Kidney glomerular epithelial cell (primary cell): ENCODE results near the gene PHAX.
"Not testable (repeated sequence)": the region's sequence is repeated elsewhere in the genome, so short reads cannot be mapped to it uniquely, and the experiment has no call there.

ENCODE experiments used
- DNase-seq: peaks from one replicate; lab custom pipeline; 2025; lab: John Stamatoyannopoulos, UW

PHAX gene

DNA sequence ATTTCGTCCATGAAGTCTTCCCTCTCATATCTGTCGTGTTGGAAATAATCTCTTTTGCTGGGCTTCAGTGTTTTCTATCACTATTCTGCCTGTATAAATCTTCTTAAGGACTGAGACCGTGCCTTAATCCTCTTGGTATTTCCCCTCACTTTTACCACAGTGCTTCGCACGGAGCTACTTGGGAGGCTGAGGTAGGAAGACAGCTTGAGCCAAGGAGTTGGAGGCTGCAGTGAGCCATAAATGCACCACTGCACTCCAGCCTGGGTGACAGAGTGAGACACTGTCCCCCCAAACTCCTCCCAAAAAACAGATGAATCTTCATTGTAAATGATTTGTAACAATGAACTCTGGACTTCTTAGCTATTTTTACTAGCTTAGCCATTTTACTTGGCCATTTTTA, 57.8 kb downstream of the PHAX start:
- no peak for DNase-seq

DNA sequence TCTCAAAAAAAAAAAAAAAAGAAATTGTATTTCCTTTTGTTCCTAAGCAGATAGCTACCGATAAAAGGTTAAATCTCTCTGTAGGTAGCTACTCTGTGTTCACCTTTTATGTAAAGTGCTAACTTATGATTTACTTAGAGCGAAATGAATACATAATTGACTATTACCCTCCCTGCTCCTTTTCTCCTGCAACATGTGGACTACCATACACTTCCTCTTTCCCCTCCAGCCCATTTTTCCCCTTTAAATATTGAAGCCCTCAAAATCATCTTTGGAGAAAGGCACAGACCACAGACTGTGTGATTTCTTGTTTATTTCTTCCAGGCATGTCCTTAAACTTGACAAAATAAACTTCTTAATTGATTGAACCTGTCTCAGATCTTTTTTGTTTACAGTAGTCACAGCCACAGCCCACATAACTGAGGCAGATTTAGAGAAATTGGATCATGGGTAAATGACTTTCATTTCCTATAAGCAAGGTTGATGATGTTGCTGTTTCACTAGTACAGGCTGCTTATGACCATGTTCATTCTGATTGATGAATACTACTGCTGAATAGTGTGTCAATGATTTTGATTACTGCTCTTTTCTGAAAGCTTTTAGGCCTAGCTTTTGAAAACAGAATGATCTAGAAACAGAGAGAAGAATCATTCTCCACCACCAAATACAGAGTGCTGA, 59.2 kb downstream of the PHAX start:
- no peak for DNase-seq

DNA sequence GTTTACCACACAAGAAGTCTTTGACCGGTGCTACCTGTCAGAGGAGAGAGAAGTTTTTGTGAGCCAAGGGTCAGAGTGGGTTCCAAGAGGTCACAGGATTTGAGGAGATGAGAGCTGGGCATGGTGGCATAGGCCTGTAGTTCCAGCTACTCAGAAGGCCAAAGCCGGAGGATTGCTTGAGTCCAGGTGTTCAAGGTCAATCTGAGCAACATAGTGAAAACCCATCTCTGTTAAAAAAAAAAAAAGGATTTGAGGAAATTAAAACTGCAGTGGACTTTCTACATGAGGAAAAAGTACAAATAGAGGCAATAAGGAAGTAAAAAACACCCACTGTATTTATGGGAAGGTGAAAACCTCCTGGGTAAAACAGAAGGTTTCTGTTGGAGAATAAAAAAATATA, 63.8 kb downstream of the PHAX start:
- DNase-seq = no peak

GRCh38 chr5:126670109-126670508, 69.4 kb downstream of the PHAX start:
- not testable (repeated sequence) for DNase-seq

GRCh38 chr5:126671681-126672080, 70.9 kb downstream of the PHAX start:
- not testable (repeated sequence) for DNase-seq

DNA sequence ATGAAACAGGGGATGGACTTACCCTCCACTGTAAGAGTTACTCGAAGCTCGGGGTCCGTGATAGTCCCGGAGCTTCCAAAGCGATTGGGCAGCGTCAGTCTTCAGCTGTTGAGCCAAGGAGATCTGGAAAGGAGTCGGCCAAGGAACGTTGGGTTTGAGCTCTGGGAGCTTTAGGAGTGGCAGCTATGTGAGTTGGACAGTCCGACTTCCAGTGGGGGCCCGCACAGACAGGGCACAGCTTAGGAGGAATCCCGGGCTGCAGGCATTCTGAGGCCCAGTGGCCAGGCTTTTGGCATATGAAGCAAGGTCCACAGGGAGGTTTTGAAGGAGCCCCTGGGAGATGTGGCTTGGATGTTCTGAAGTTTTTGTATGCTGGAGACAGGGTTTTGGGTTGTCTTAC, 72.7 kb downstream of the PHAX start:
- DNase-seq = no peak

DNA sequence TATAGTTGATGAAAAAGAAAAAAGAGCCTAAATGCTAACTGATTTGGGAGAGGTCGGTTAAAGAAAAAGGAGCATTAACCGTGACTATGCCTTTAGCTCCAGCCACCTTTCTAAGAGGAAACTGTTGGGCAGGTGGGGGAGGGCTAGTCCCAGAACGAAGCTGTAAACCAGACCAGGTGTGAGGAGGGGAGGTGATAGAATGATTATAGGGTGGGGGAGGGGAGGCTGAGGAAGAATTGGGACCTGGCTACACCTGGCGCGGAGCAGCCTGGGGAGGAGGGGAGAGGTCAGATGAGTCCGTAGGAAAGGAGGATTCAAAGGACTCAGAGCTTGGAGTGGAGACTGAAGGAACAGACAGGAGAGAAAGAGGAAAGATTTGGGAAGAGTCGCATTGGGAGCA, 73.4 kb downstream of the PHAX start:
- DNase-seq = no peak

- DNase-seq = no peak
These were observed 74.6 kb downstream of the PHAX start for GRCh38 chr5:126675338-126675737.

DNA sequence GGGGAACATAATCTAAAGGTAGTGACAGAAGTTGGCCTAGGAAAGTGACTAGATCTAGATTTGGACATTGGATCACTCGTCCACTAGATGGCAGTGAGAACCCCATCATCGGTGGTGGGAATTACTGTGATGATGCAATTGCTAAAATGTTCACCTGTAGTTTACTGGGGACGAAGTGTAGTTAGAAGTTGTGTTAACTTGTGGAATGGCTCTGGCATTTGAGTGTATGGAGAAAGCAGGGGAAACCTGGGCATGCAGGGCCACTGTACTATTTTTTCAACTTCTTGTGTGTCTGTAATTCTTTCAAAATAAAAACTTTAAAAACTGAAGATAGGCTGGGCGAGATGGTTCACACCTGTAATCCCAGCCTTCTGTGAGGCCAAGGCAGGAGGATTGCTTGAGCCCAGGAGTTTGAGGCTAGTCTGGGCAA, 75.5 kb downstream of the PHAX start:
- peak; percentile 46 for DNase-seq
